Heart left ventricle (tissue), 16 donors: ENCODE data around the gene FABP6. TPM values are rescaled to one million over a fixed set of nuclear protein-coding genes. Genes with fewer than 3 reads are reported as not detected.

Experiments used
- ATAC-seq, 4 donors: fragments of 200-7000 bp; cut with Tn5 transposase; one replicate each; pipeline ENCODE4 v1.9.1; 2020 to 2022; ENCODE audit warnings: moderate library complexity in 4 of 4, mild to moderate bottlenecking in 3 of 4, moderate number of reproducible peaks in 1 of 4
- DNase-seq, 5 donors: peaks; one replicate each; pipeline ENCODE4 v3.0.0-alpha.2; 2020
- H3K27ac ChIP-seq, 12 donors: fragments of 200-600 bp; sonication (generic) in 4 of 12; one replicate each; pipeline versions ENCODE4 v1.5.0 to v1.8.0; 2016 to 2022; ENCODE audit warnings: mild to moderate bottlenecking in 2 of 12
- H3K27me3 ChIP-seq, 9 donors: fragments of 200-600 bp; sonication (generic) in 2 of 9; one replicate each; pipeline versions ENCODE4 v1.5.1 to v1.8.0; 2016 to 2022; ENCODE audit warnings: mild to moderate bottlenecking in 3 of 9
- H3K36me3 ChIP-seq, 9 donors: fragments of 200-600 bp; sonication (generic) in 2 of 9; one replicate each; pipeline versions ENCODE4 v1.5.0 to v1.8.0; 2018 to 2022; ENCODE audit warnings: mild to moderate bottlenecking in 2 of 9
- H3K4me1 ChIP-seq, 12 donors: fragments of 200-600 bp; sonication (generic) in 4 of 12; one replicate each; pipeline versions ENCODE4 v1.5.0 to v1.8.0; 2016 to 2022; ENCODE audit warnings: mild to moderate bottlenecking in 3 of 12
- H3K4me3 ChIP-seq, 12 donors: fragments of 200-600 bp; sonication (generic) in 4 of 12; one replicate each; pipeline versions ENCODE4 v1.5.0 to v1.8.0; 2017 to 2022; ENCODE audit warnings: mild to moderate bottlenecking in 9 of 12, moderate library complexity in 4 of 12
- H3K9me3 ChIP-seq, 12 donors: fragments of 200-600 bp; sonication (generic) in 4 of 12; one replicate each; pipeline versions ENCODE4 v1.5.0 to v1.8.0; 2016 to 2022; ENCODE audit warnings: mild to moderate bottlenecking in 1 of 12
- POLR2A ChIP-seq, 2 donors: fragments of 450-650 bp; IDR thresholded peaks; one replicate each; pipeline ENCODE4 v1.6.1; 2017; ENCODE audit warnings: antibody characterized with exemption in 2 of 2, mild to moderate bottlenecking in 2 of 2, moderate library complexity in 2 of 2
- WGBS, 4 donors: extraction: QIAGEN DNeasy Blood & Tissue Kit in 2 of 4; methylation state at CpG; one replicate each; pipeline versions ENCODE4 v1.1.5 to v1.1.7; 2013 to 2018; 5-methylcytosine and 5-hydroxymethylcytosine counted together
- intact Hi-C, 10 donors: fragments of 100-400 bp; cut with DNase I; formaldehyde crosslinking; loops; one replicate each; pipeline versions ENCODE4 v1.11.1 to v1.14.2; 2022
- long read RNA-seq, 3 donors: library from polyadenylated mRNA; unstranded; transcript quantifications; one replicate each; pipeline ENCODE4 v2.0.0, GENCODE V29; 2020 to 2021
- polyA plus RNA-seq, 2 donors: library from polyadenylated mRNA; stranded (reverse); fragments of 200-250 nt; gene quantifications; one replicate each; pipeline ENCODE4 v1.2.3, GENCODE V29; 2013
- total RNA-seq, 9 donors: library from RNA; depleted of rRNA in 2 of 9; stranded (reverse); fragments of >200 nt in 2 of 9; fragmentation: NEBNext Ultra II Directional in 3 of 9; extraction: Animal tissue kit (Norgen Biotek cat#: 25700) in 3 of 9; gene quantifications; one replicate each; pipeline versions ENCODE4 v1.1.0 to v1.2.4, GENCODE V29; 2016 to 2023
- TF ChIP-seq, protein P1 (sequence below), 12 donors: fragments of 200-600 bp; sonication (generic) in 4 of 12; IDR thresholded peaks; one replicate each; pipeline versions ENCODE4 v1.5.0 to v1.8.0; 2018 to 2022; ENCODE audit warnings: antibody characterized with exemption in 12 of 12, mild to moderate bottlenecking in 5 of 12
- donor health status: ischemic (EF 13 %, LVEDD 7.1; RV severe dilation, severe dysfunction).
- donor health status: healthy with polysubstance abuse.
- donor health status: DM: no; HTN: yes; CAD: no.
- donor health status: DM: no; HTN: no; CAD: no.
- donor health status: ischemic (EF 25% LVEDD 6.9; RV normal size, moderate dysfunction).
- donor health status: ischemic (EF 25% LVEDD 5.7; RV mildly dilated, moderate dysfunction).
- donor health status: healthy.
- donor health status: DM: yes; HTN: yes; CAD: no.
- donor health status: ischemic (EF 35%, LVEDD 5.7; RV mildly dilated, moderate dysfunction).
- donor health status: nonischemic (EF 11% LVEDD 7.7; RV severe dilation, severe dysfunction).
- donor health status: DM: yes; HTN: yes; CAD: no.
- donor health status: PGD.
- donor health status: ischemic (EF 29% LVEDD 5.4; RV normal size, mild dysfunction).
- donor health status: nonischemic (EF 23%, LVEDD 6.1; RV moderate dilation, normal function).

Gene FABP6, protein sequence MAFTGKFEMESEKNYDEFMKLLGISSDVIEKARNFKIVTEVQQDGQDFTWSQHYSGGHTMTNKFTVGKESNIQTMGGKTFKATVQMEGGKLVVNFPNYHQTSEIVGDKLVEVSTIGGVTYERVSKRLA
- total RNA-seq = 1 to 10 TPM in 8 of 9 donors, under 1 TPM in 1; 0.83 to 4.8 (median 2.3) TPM
- polyA plus RNA-seq = 1 to 10 TPM in 1 of 2 donors, under 1 TPM in 1; 0.25 to 6.2 TPM
- long read RNA-seq, donor 1, partial matches to known transcripts = 1 of 2 reads
- long read RNA-seq, donor 1, other reads (novel, unspliced or antisense) = 1 of 2 reads
- long read RNA-seq, donor 2, partial matches to known transcripts = 1 of 3 reads
- long read RNA-seq, donor 2, other reads (novel, unspliced or antisense) = 2 of 3 reads
- long read RNA-seq, donor 3 = 0 reads

DNA sequence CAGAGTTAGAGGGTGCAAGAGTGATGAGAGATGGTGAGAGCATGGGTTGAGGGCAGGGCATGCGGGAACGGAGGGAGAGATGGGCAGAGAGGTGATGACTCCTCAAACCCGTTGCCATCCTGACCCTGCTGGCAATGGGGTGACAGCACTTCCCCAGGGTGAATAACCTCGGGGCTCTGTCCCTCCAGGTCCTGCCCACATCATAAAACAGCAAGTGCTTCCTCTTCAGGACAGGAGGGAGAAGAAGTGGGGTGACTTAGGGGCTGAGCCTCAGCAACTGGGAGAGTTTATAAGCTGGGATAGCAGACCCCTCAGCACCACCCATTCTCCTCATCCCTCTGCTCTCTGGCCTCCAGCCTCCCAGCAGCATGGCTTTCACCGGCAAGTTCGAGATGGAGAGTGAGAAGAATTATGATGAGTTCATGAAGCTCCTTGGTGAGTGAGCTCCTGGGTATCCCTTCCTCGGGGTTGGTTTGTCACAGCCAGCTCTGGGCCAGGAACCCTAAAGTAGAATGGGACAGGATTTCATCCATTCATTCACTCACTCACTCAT is at the start of gene FABP6:
TSS of gene FABP6 (plus strand) at position 317 of the 553 bp plus-strand sequence. CDS start at position 369, 52 bp downstream.
- WGBS, 4 donors = 72 to 76% (median 74%) methylated on average over 7 of the region's 7 CpGs
- TF ChIP-seq, protein P1, sequence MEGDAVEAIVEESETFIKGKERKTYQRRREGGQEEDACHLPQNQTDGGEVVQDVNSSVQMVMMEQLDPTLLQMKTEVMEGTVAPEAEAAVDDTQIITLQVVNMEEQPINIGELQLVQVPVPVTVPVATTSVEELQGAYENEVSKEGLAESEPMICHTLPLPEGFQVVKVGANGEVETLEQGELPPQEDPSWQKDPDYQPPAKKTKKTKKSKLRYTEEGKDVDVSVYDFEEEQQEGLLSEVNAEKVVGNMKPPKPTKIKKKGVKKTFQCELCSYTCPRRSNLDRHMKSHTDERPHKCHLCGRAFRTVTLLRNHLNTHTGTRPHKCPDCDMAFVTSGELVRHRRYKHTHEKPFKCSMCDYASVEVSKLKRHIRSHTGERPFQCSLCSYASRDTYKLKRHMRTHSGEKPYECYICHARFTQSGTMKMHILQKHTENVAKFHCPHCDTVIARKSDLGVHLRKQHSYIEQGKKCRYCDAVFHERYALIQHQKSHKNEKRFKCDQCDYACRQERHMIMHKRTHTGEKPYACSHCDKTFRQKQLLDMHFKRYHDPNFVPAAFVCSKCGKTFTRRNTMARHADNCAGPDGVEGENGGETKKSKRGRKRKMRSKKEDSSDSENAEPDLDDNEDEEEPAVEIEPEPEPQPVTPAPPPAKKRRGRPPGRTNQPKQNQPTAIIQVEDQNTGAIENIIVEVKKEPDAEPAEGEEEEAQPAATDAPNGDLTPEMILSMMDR (IDR thresholded peaks at IDR 0.05) = no peak
- no peaks in the 10 kb centered on the region for H3K27me3 ChIP-seq
- intact Hi-C loops = no loop called here
- no peaks in the 10 kb centered on the region for H3K9me3 ChIP-seq
- no peak within 1 kb of the TSS for H3K4me3 ChIP-seq
- DNase-seq (no peak), ATAC-seq (no peak)
- peaks cover 0 to 5% (median 0%) of the 10 kb centered on the region in 12 donors for H3K4me1 ChIP-seq
- H3K27ac ChIP-seq = no peak within 1 kb of the TSS
- H3K36me3 ChIP-seq = no peaks in the 10 kb centered on the region

DNA sequence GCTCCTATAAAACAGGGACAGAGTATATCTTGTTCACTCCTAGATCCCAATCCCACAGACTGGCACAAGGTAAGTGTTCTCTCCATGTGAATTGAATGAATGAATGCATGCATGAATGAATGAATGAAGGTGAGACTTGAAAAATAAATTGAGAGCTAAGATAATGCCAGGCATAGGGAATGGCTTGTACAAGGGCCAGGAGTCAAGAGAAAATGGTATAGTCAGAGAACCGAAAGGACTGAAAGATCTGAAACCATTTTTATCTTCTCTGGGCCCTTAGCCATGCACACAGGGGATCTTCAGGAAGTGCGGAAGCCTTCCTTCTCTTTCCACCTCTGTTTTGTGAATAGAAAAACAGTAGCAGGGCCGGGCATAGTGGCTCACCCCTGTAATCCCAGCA is 48.4 kb upstream of the FABP6 start:
- Histone ChIP-seq H3K27ac (no peak overlapping the region), H3K4me3 (no peak overlapping the region), H3K9me3 (no peaks in the 10 kb centered on the region), H3K27me3 (no peaks in the 10 kb centered on the region), H3K36me3 (no peaks in the 10 kb centered on the region), H3K4me1 (peaks cover 0 to 2% (median 0%) of the 10 kb centered on the region in 12 donors)
- no peak for TF ChIP-seq POLR2A (IDR thresholded peaks at IDR 0.05)
- TF ChIP-seq, protein P1 (IDR thresholded peaks at IDR 0.05) = no peak
- ATAC-seq = no peak
- 79 to 86% (median 83%) methylated on average over 3 of the region's 3 CpGs for WGBS, 4 donors
- no peak for DNase-seq
- intact Hi-C loops = loop anchor here in 1 of 10 donors (10.0 kb wide), 1 partner anchor 156 kb away; no protein-coding TSS in a partner anchor

DNA sequence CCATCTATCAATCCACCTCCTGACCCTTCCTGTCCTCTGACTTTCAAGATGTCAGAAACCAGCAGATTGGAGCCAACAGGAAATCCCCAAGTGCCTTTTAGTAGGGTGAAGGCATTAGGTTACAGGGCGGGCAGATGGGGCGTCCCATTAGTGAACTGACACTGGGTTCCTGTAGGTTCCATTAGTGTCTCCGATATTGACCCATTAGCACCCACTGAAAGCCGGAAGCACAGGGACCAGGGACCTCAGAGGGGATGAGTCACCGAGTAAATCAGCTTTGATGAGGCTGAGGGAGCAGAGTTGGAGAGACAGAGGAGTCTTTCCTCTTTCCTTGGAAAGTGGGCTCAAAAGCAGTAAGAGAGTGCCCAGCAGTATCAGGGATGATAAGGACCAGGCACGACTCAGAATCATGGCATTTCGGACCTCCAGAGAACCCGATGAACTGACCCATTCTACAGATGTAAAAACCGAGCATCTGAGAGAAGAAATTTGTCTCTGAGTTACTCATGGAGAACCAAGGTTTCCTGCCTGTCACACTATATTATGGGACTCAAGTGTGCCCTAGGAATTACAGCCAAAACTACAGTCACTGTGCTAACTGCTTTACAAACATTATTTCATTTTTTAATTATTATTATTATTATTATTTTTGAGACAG is 47.2 kb upstream of the FABP6 start:
- H3K9me3 ChIP-seq = no peaks in the 10 kb centered on the region
- H3K36me3 ChIP-seq = no peaks in the 10 kb centered on the region
- intact Hi-C loops = loop anchor here in 1 of 10 donors (10.0 kb wide), 1 partner anchor 157 kb away; no protein-coding TSS in a partner anchor
- no peaks in the 10 kb centered on the region for H3K27me3 ChIP-seq
- H3K4me3 ChIP-seq = no peak overlapping the region
- WGBS, 4 donors = 72 to 85% (median 82%) methylated on average over 9 of the region's 9 CpGs
- no peak overlapping the region for H3K27ac ChIP-seq
- TF ChIP-seq, protein P1 (IDR thresholded peaks at IDR 0.05) = no peak
- TF ChIP-seq POLR2A (IDR thresholded peaks at IDR 0.05) = no peak
- ATAC-seq = no peak
- no peaks in the 10 kb centered on the region for H3K4me1 ChIP-seq
- no peak for DNase-seq

DNA sequence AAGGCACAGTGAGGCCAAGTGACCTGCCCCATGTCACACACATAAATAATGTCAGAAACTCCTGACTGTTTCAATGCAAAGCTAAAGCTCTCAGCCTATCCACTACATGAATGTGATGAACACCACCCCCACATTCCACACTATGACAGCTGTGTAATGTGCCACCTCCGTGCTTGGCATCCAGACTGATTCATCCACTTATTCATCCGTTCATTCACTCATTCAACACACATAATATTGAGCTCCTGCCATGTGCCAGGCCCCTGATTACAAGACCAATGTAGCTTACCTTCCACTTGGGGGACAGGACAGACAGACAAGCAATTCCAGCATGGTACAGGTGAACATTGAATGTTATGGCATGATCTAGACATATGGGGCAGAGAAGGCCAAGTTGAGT is 46.2 kb upstream of the FABP6 start:
- intact Hi-C loops = loop anchor here in 1 of 10 donors (10.0 kb wide), 1 partner anchor 158 kb away; no protein-coding TSS in a partner anchor
- no peak for DNase-seq
- no peaks in the 10 kb centered on the region for H3K36me3 ChIP-seq
- H3K4me3 ChIP-seq = no peak overlapping the region
- no peak for TF ChIP-seq POLR2A (IDR thresholded peaks at IDR 0.05)
- TF ChIP-seq, protein P1 (IDR thresholded peaks at IDR 0.05) = no peak
- H3K27ac ChIP-seq = no peak overlapping the region
- H3K4me1 ChIP-seq = peaks cover 0 to 6% (median 0%) of the 10 kb centered on the region in 12 donors
- WGBS, 4 donors = 36 to 55% (median 48%) methylated on average over 2 of the region's 2 CpGs
- H3K27me3 ChIP-seq = no peaks in the 10 kb centered on the region
- peak in 1 of 4 donors; percentile 13 for ATAC-seq
- H3K9me3 ChIP-seq = no peaks in the 10 kb centered on the region
